SJCRH30 (cell line): Measurements from ENCODE around the gene CRISP3. TPM values are rescaled to one million over a fixed set of nuclear protein-coding genes. Genes with fewer than 3 reads are reported as not detected.
"Not testable (repeated sequence)": the region's sequence is repeated elsewhere in the genome, so short reads cannot be mapped to it uniquely, and the experiment has no call there.

ENCODE experiments used
- DNase-seq, 2 experiments: peaks; one replicate each; pipeline ENCODE4 v3.0.0-alpha.2; 2015 to 2020
- H3K27ac ChIP-seq: fragments of 250-450 bp; sonication (Bioruptor Pico); 2 replicates; pipeline ENCODE4 v1.5.1; 2020; ENCODE audit warnings: mild to moderate bottlenecking, moderate library complexity
- H3K27me3 ChIP-seq: fragments of 250-450 bp; sonication (Bioruptor Pico); 2 replicates; pipeline ENCODE4 v1.5.1; 2020; ENCODE audit warnings: mild to moderate bottlenecking, moderate library complexity
- H3K36me3 ChIP-seq: fragments of 250-450 bp; sonication (Bioruptor Pico); 2 replicates; pipeline ENCODE4 v1.5.1; 2020; ENCODE audit warnings: mild to moderate bottlenecking, moderate library complexity
- H3K4me1 ChIP-seq: fragments of 250-450 bp; sonication (Bioruptor Pico); 2 replicates; pipeline ENCODE4 v1.5.1; 2020; ENCODE audit warnings: mild to moderate bottlenecking, moderate library complexity
- H3K4me3 ChIP-seq: fragments of 250-450 bp; sonication (Bioruptor Pico); 2 replicates; pipeline ENCODE4 v1.5.1; 2020; ENCODE audit warnings: mild to moderate bottlenecking, moderate library complexity
- H3K9me3 ChIP-seq: fragments of 250-450 bp; sonication (Bioruptor Pico); replicated peaks from 2 replicates; pipeline ENCODE4 v1.5.1; 2020; ENCODE audit warnings: mild to moderate bottlenecking, moderate library complexity
- total RNA-seq: library from RNA; depleted of rRNA; stranded (reverse); fragments of >200 nt; shearing (Covaris generic); gene quantifications from 2 replicates; pipeline ENCODE4 v1.2.3, GENCODE V29; 2014; rRNA removed

The CRISP3 gene
- total RNA-seq, 1 experiment from 2014 or later, result not detected

- Histone ChIP-seq H3K36me3 (no peaks in the 10 kb centered on the region), H3K4me3 (no peak overlapping the region), H3K27me3 (no peaks in the 10 kb centered on the region), H3K9me3 (no peaks in the 10 kb centered on the region), H3K4me1 (no peaks in the 10 kb centered on the region), H3K27ac (no peak overlapping the region)
- no peak for DNase-seq
These were observed 13.9 kb downstream of the CRISP3 start for GRCh38 chr6:49730251-49730650.

GRCh38 chr6:49723917-49724316 is 20.3 kb downstream of the CRISP3 start:
- DNase-seq, H3K4me3 ChIP-seq, H3K27me3 ChIP-seq, H3K36me3 ChIP-seq, H3K4me1 ChIP-seq, H3K27ac ChIP-seq, H3K9me3 ChIP-seq: not testable (repeated sequence)

GRCh38 chr6:49721297-49721696 is 22.9 kb downstream of the CRISP3 start:
- Histone ChIP-seq H3K27ac (no peak overlapping the region), H3K4me3 (no peak overlapping the region), H3K4me1 (no peaks in the 10 kb centered on the region), H3K36me3 (no peaks in the 10 kb centered on the region), H3K9me3 (no peaks in the 10 kb centered on the region), H3K27me3 (no peaks in the 10 kb centered on the region)
- DNase-seq, result peak in 1 of 2 experiments; percentile 5

GRCh38 chr6:49720372-49720771 is 23.8 kb downstream of the CRISP3 start:
- no peak overlapping the region for H3K27ac ChIP-seq
- H3K4me3 ChIP-seq, result no peak overlapping the region
- no peak for DNase-seq
- H3K9me3 ChIP-seq, result no peaks in the 10 kb centered on the region
- H3K27me3 ChIP-seq, result no peaks in the 10 kb centered on the region
- no peaks in the 10 kb centered on the region for H3K4me1 ChIP-seq
- H3K36me3 ChIP-seq, result no peaks in the 10 kb centered on the region

GRCh38 chr6:49713346-49713745 is 30.8 kb downstream of the CRISP3 start, which contains the start of gene CRISP2:
Gene CRISP2, minus strand, starts transcription at chr6:49713543. Its CDS starts 4,347 bp downstream, at chr6:49709196.
- Histone ChIP-seq H3K4me1 (no peaks in the 10 kb centered on the region), H3K27me3 (no peaks in the 10 kb centered on the region), H3K36me3 (no peaks in the 10 kb centered on the region), H3K9me3 (no peaks in the 10 kb centered on the region), H3K27ac (no peak within 1 kb of the TSS), H3K4me3 (no peak within 1 kb of the TSS)
- no peak for DNase-seq

GRCh38 chr6:49698478-49698877 is 45.7 kb downstream of the CRISP3 start:
- Histone ChIP-seq H3K27ac (no peak overlapping the region), H3K27me3 (no peaks in the 10 kb centered on the region), H3K36me3 (no peaks in the 10 kb centered on the region), H3K4me1 (no peaks in the 10 kb centered on the region), H3K4me3 (no peak overlapping the region), H3K9me3 (no peaks in the 10 kb centered on the region)
- no peak for DNase-seq

- H3K36me3 ChIP-seq, result no peaks in the 10 kb centered on the region
- H3K9me3 ChIP-seq, result no peaks in the 10 kb centered on the region
- H3K27me3 ChIP-seq, result no peaks in the 10 kb centered on the region
- no peaks in the 10 kb centered on the region for H3K4me1 ChIP-seq
- H3K27ac ChIP-seq, result no peak overlapping the region
- no peak for DNase-seq
- no peak overlapping the region for H3K4me3 ChIP-seq
These were observed 50.7 kb downstream of the CRISP3 start for GRCh38 chr6:49693512-49693911.

GRCh38 chr6:49692534-49692933 is 51.7 kb downstream of the CRISP3 start:
- Histone ChIP-seq H3K27me3 (no peaks in the 10 kb centered on the region), H3K36me3 (no peaks in the 10 kb centered on the region), H3K4me1 (no peaks in the 10 kb centered on the region), H3K27ac (no peak overlapping the region), H3K9me3 (no peaks in the 10 kb centered on the region), H3K4me3 (no peak overlapping the region)
- no peak for DNase-seq

Other genes with a start within 250 kb of the CRISP3 start
- gene GLYATL3, start 244.5 kb downstream of the CRISP3 start, total RNA-seq, result not detected in 2 replicates
- not detected in 2 replicates for gene C6orf141, start 193.7 kb downstream of the CRISP3 start, total RNA-seq
- not detected in 2 replicates for gene RHAG, start 107.5 kb downstream of the CRISP3 start, total RNA-seq
- not detected in 2 replicates for gene CRISP2, start 30.8 kb downstream of the CRISP3 start, total RNA-seq
- not detected in 2 replicates for gene PGK2, start 42.9 kb upstream of the CRISP3 start, total RNA-seq
- not detected in 2 replicates for gene CRISP1, start 122.1 kb upstream of the CRISP3 start, total RNA-seq
- not detected in 2 replicates for gene DEFB114, start 219.8 kb upstream of the CRISP3 start, total RNA-seq
- not detected in 2 replicates for gene DEFB113, start 225.2 kb upstream of the CRISP3 start, total RNA-seq